ENCODE results near the gene BFSP2. TPM values are rescaled to one million over a fixed set of nuclear protein-coding genes. Genes with fewer than 3 reads are reported as not detected.

Gene BFSP2
- total and polyA plus RNA-seq, 2 of the 4 experiments (the other 2 are of a cell fraction) = not detected

GRCh38 chr3:133424937-133425869 is 25.3 kb downstream of the BFSP2 start:
- no peaks in the 10 kb centered on the region for H3K79me1 ChIP-seq (ENCODE audit: low read depth in 1 of 2, low read length in 2 of 2)
- no peaks in the 10 kb centered on the region for H3K9me3 ChIP-seq (ENCODE audit: control insufficient read depth, insufficient read depth, low read length)
- H2BK120ac ChIP-seq (ENCODE audit: low read depth, low read length) = no peak overlapping the region
- no peak overlapping the region for H3K9ac ChIP-seq (ENCODE audit: low read depth, low read length)
- H2BK5ac ChIP-seq (ENCODE audit: low read depth, low read length, poor library complexity, severe bottlenecking) = no peak overlapping the region
- TF ChIP-seq, protein P1, sequence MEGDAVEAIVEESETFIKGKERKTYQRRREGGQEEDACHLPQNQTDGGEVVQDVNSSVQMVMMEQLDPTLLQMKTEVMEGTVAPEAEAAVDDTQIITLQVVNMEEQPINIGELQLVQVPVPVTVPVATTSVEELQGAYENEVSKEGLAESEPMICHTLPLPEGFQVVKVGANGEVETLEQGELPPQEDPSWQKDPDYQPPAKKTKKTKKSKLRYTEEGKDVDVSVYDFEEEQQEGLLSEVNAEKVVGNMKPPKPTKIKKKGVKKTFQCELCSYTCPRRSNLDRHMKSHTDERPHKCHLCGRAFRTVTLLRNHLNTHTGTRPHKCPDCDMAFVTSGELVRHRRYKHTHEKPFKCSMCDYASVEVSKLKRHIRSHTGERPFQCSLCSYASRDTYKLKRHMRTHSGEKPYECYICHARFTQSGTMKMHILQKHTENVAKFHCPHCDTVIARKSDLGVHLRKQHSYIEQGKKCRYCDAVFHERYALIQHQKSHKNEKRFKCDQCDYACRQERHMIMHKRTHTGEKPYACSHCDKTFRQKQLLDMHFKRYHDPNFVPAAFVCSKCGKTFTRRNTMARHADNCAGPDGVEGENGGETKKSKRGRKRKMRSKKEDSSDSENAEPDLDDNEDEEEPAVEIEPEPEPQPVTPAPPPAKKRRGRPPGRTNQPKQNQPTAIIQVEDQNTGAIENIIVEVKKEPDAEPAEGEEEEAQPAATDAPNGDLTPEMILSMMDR (conservative IDR thresholded peaks at IDR 0.05; ENCODE audit: low read depth, low read length) = no peak
- no peak for TF ChIP-seq FOS (IDR thresholded peaks at IDR 0.05; ENCODE audit: low read depth, low read length)
- TF ChIP-seq BHLHE40 (IDR thresholded peaks at IDR 0.05; ENCODE audit: low read depth, low read length) = no peak
- no peak for TF ChIP-seq USF2 (IDR thresholded peaks at IDR 0.05; ENCODE audit: low read depth, low read length)
- no peak for TF ChIP-seq MXI1 (IDR thresholded peaks at IDR 0.05; ENCODE audit: borderline replicate concordance, low read depth, low read length)
- no peak for TF ChIP-seq CHD1 (IDR thresholded peaks at IDR 0.05; ENCODE audit: low read depth, low read length)
- no peak for TF ChIP-seq POLR2A (IDR thresholded peaks at IDR 0.05; ENCODE audit: low read depth, low read length)
- TF ChIP-seq RAD21 (IDR thresholded peaks at IDR 0.05; ENCODE audit: low read length) = no peak
- TF ChIP-seq, protein P2, sequence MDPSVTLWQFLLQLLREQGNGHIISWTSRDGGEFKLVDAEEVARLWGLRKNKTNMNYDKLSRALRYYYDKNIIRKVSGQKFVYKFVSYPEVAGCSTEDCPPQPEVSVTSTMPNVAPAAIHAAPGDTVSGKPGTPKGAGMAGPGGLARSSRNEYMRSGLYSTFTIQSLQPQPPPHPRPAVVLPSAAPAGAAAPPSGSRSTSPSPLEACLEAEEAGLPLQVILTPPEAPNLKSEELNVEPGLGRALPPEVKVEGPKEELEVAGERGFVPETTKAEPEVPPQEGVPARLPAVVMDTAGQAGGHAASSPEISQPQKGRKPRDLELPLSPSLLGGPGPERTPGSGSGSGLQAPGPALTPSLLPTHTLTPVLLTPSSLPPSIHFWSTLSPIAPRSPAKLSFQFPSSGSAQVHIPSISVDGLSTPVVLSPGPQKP (IDR thresholded peaks at IDR 0.05; ENCODE audit: borderline replicate concordance, low read depth, low read length) = no peak
- TF ChIP-seq MAZ (IDR thresholded peaks at IDR 0.05; ENCODE audit: borderline replicate concordance, low read depth, low read length) = no peak
- no peak for TF ChIP-seq NFE2L2 (IDR thresholded peaks at IDR 0.05; ENCODE audit: low read depth, low read length)
- TF ChIP-seq SMC3 (IDR thresholded peaks at IDR 0.05; ENCODE audit: low read depth, low read length) = no peak
- no peak overlapping the region for H3K14ac ChIP-seq (replicated peaks; ENCODE audit: low read depth, low read length)
- no peak overlapping the region for H2AK9ac ChIP-seq (replicated peaks; ENCODE audit: low read depth, low read length, poor library complexity)
- no peak overlapping the region for H4K5ac ChIP-seq (ENCODE audit: low read depth, low read length)
- H3K4me3 ChIP-seq (ENCODE audit: insufficient read depth, low read depth, low read length) = no peak overlapping the region
- no peaks in the 10 kb centered on the region for H3K36me3 ChIP-seq (ENCODE audit: control insufficient read depth, insufficient read depth, low read length)
- no peak overlapping the region for H4K91ac ChIP-seq (ENCODE audit: insufficient read depth, low read depth, low read length)
- peaks cover 3% of the 10 kb centered on the region for H3K27me3 ChIP-seq (ENCODE audit: control insufficient read depth, insufficient read depth, low read length)
- intact Hi-C loops (cut with micrococcal nuclease) (loop anchor here (1.0 kb wide), 1 partner anchor 689 kb away; no protein-coding TSS in a partner anchor), dilution Hi-C loops (cut with HindIII; ENCODE audit: low sequenced_read_pairs, unreplicated experiment) (no loop called here), in situ Hi-C loops (cut with MboI; ENCODE audit: low sequenced_read_pairs) (loop anchor here (10.0 kb wide), 2 partner anchors 380 to 690 kb away; no protein-coding TSS in a partner anchor)
- WGBS, 2 experiments (ENCODE audit: extremely low coverage in 2 of 2, insufficient read length in 1 of 2) = no CpG with 5 or more reads among the region's 9 CpGs
- no peak overlapping the region for H3K4ac ChIP-seq (ENCODE audit: low read depth, low read length)
- H2AK5ac ChIP-seq (ENCODE audit: low read depth, low read length) = no peak overlapping the region
- no peak overlapping the region for H3K56ac ChIP-seq (ENCODE audit: extremely low read depth, insufficient read depth, low read length)
- DNase-seq (no peak), ATAC-seq (ENCODE audit: low read depth) (no peak)
- H2BK20ac ChIP-seq (ENCODE audit: low read depth, low read length) = no peak overlapping the region
- no peak overlapping the region for H4K8ac ChIP-seq (ENCODE audit: low read depth in 2 of 2, low read length in 2 of 2)
- H3K4me2 ChIP-seq (ENCODE audit: low read depth, low read length) = no peak overlapping the region
- ChIA-PET POLR2A (ENCODE audit: unreplicated experiment) (no interaction called here), CTCF (interaction anchor here (0.6 to 1.2 kb wide), 3 partner anchors 21 to 1291 kb away, joined by 3 to 4 read pairs (median 3); no protein-coding TSS in a partner anchor)
- no peak overlapping the region for H2BK15ac ChIP-seq (ENCODE audit: low read depth, low read length)
- H3K9me1 ChIP-seq (ENCODE audit: insufficient read depth, low read length) = peaks cover 2% of the 10 kb centered on the region; the same call in 1 of the 2 replicates
- BruUV-seq (replicated peaks) = no TSS peak
- H4K20me1 ChIP-seq (ENCODE audit: insufficient read depth, low read length) = no peaks in the 10 kb centered on the region
- no peak overlapping the region for H2AFZ ChIP-seq (replicated peaks; ENCODE audit: low read length, poor library complexity)
- H3K27ac ChIP-seq (ENCODE audit: insufficient read depth, low read length) = no peak overlapping the region
- no peak overlapping the region for H3K18ac ChIP-seq (ENCODE audit: low read depth, low read length)
- peaks cover 2% of the 10 kb centered on the region; the same call in 1 of the 2 replicates for H3K4me1 ChIP-seq (ENCODE audit: control insufficient read depth, insufficient read depth, low read length)
- no peak overlapping the region for H3K23ac ChIP-seq (ENCODE audit: low read depth, low read length)
